Activated naive CD8-positive, alpha-beta T cell treated with anti-CD3 and anti-CD28 coated beads, Interleukin-2, amount 50 U/mL, for 24 hours (primary cell): Measurements from ENCODE around the gene NCAM1.

Experiments used
- ATAC-seq: fragments of 150-1000 bp; cut with Tn5 transposase; one replicate; pipeline ENCODE4 v1.10.0; 2021
- DNase-seq: peaks from one replicate; pipeline ENCODE4 v3.0.0; 2021
- H3K27ac Mint-ChIP-seq: one replicate; pipeline ENCODE4 v1.8.0; 2021; ENCODE audit warnings: mild to moderate bottlenecking, mixed read lengths
- H3K27me3 Mint-ChIP-seq: one replicate; pipeline ENCODE4 v1.8.0; 2021; ENCODE audit warnings: mixed read lengths
- H3K36me3 Mint-ChIP-seq: one replicate; pipeline ENCODE4 v1.8.0; 2021; ENCODE audit warnings: low read depth, mixed read lengths
- H3K4me1 Mint-ChIP-seq: one replicate; pipeline ENCODE4 v1.8.0; 2021; ENCODE audit warnings: mixed read lengths
- H3K4me3 Mint-ChIP-seq: one replicate; pipeline ENCODE4 v1.8.0; 2021; ENCODE audit warnings: mild to moderate bottlenecking, moderate library complexity, mixed read lengths
- H3K9me3 Mint-ChIP-seq: one replicate; pipeline ENCODE4 v1.8.0; 2021; ENCODE audit warnings: mixed read lengths

The NCAM1 gene

GRCh38 chr11:113248702-113249490 lies 287.7 kb downstream of the NCAM1 start:
- Mint-ChIP-seq H3K9me3 (no peaks in the 10 kb centered on the region), H3K4me3 (no peak overlapping the region), H3K27ac (no peak overlapping the region), H3K4me1 (peaks cover 3% of the 10 kb centered on the region), H3K36me3 (no peaks in the 10 kb centered on the region), H3K27me3 (peaks cover 30% of the 10 kb centered on the region)
- ATAC-seq (peak; percentile 39), DNase-seq (no peak)

- H3K4me3 Mint-ChIP-seq, result no peak overlapping the region
- H3K27me3 Mint-ChIP-seq, result peaks cover 25% of the 10 kb centered on the region
- ATAC-seq (peak; percentile 28), DNase-seq (no peak)
- H3K27ac Mint-ChIP-seq, result no peak overlapping the region
- H3K4me1 Mint-ChIP-seq, result peaks cover 3% of the 10 kb centered on the region
- no peaks in the 10 kb centered on the region for H3K9me3 Mint-ChIP-seq
- no peaks in the 10 kb centered on the region for H3K36me3 Mint-ChIP-seq
Measured at GRCh38 chr11:113249491-113249763, 288.2 kb downstream of the NCAM1 start.

- no peaks in the 10 kb centered on the region for H3K9me3 Mint-ChIP-seq
- no peak overlapping the region for H3K4me3 Mint-ChIP-seq
- no peak overlapping the region for H3K27ac Mint-ChIP-seq
- H3K36me3 Mint-ChIP-seq, result no peaks in the 10 kb centered on the region
- H3K27me3 Mint-ChIP-seq, result peaks cover 21% of the 10 kb centered on the region
- no peak for ATAC-seq
- H3K4me1 Mint-ChIP-seq, result peaks cover 3% of the 10 kb centered on the region
- no peak for DNase-seq
Measured at GRCh38 chr11:113249786-113250185, 288.6 kb downstream of the NCAM1 start.

GRCh38 chr11:113251281-113251680 lies 290.1 kb downstream of the NCAM1 start:
- DNase-seq, result no peak
- Mint-ChIP-seq H3K27me3 (peaks cover 11% of the 10 kb centered on the region), H3K4me1 (peaks cover 3% of the 10 kb centered on the region)

GRCh38 chr11:113253406-113253805 lies 292.2 kb downstream of the NCAM1 start:
- no peaks in the 10 kb centered on the region for H3K36me3 Mint-ChIP-seq
- no peak overlapping the region for H3K4me3 Mint-ChIP-seq
- no peaks in the 10 kb centered on the region for H3K9me3 Mint-ChIP-seq
- ATAC-seq (no peak), DNase-seq (no peak)
- H3K4me1 Mint-ChIP-seq, result peaks cover 3% of the 10 kb centered on the region
- peaks cover 4% of the 10 kb centered on the region for H3K27me3 Mint-ChIP-seq
- no peak overlapping the region for H3K27ac Mint-ChIP-seq

More at GRCh38 chr11:113251281-113251680, 290.1 kb downstream of the NCAM1 start:
- no peaks in the 10 kb centered on the region for H3K36me3 Mint-ChIP-seq
- no peak overlapping the region for H3K4me3 Mint-ChIP-seq
- ATAC-seq, result no peak
- H3K27ac Mint-ChIP-seq, result no peak overlapping the region
- no peaks in the 10 kb centered on the region for H3K9me3 Mint-ChIP-seq

GRCh38 chr11:113255096-113255495 lies 293.9 kb downstream of the NCAM1 start:
- Mint-ChIP-seq H3K4me3 (no peak overlapping the region), H3K9me3 (no peaks in the 10 kb centered on the region), H3K27me3 (peaks cover 4% of the 10 kb centered on the region), H3K27ac (no peak overlapping the region), H3K36me3 (no peaks in the 10 kb centered on the region), H3K4me1 (no peaks in the 10 kb centered on the region)
- ATAC-seq (no peak), DNase-seq (no peak)

GRCh38 chr11:113255741-113256140 lies 294.5 kb downstream of the NCAM1 start:
- no peak overlapping the region for H3K27ac Mint-ChIP-seq
- no peak for DNase-seq
- no peak for ATAC-seq
- H3K9me3 Mint-ChIP-seq, result no peaks in the 10 kb centered on the region
- H3K4me1 Mint-ChIP-seq, result no peaks in the 10 kb centered on the region
- no peak overlapping the region for H3K4me3 Mint-ChIP-seq
- peaks cover 4% of the 10 kb centered on the region for H3K27me3 Mint-ChIP-seq
- H3K36me3 Mint-ChIP-seq, result no peaks in the 10 kb centered on the region

GRCh38 chr11:113256431-113257202 lies 295.4 kb downstream of the NCAM1 start:
- Mint-ChIP-seq H3K27ac (no peak overlapping the region), H3K36me3 (no peaks in the 10 kb centered on the region), H3K4me1 (no peaks in the 10 kb centered on the region), H3K4me3 (no peak overlapping the region), H3K9me3 (no peaks in the 10 kb centered on the region), H3K27me3 (peaks cover 4% of the 10 kb centered on the region)
- ATAC-seq, result no peak
- DNase-seq, result no peak

- H3K4me3 Mint-ChIP-seq, result no peak overlapping the region
- no peaks in the 10 kb centered on the region for H3K27me3 Mint-ChIP-seq
- H3K9me3 Mint-ChIP-seq, result no peaks in the 10 kb centered on the region
- no peak overlapping the region for H3K27ac Mint-ChIP-seq
- no peak for DNase-seq
- H3K4me1 Mint-ChIP-seq, result no peaks in the 10 kb centered on the region
- no peak for ATAC-seq
- no peaks in the 10 kb centered on the region for H3K36me3 Mint-ChIP-seq
Measured at GRCh38 chr11:113260096-113260425, 298.8 kb downstream of the NCAM1 start.

- no peaks in the 10 kb centered on the region for H3K9me3 Mint-ChIP-seq
- ATAC-seq (no peak), DNase-seq (no peak)
- no peaks in the 10 kb centered on the region for H3K36me3 Mint-ChIP-seq
- no peak overlapping the region for H3K27ac Mint-ChIP-seq
- H3K4me3 Mint-ChIP-seq, result no peak overlapping the region
- no peaks in the 10 kb centered on the region for H3K27me3 Mint-ChIP-seq
- H3K4me1 Mint-ChIP-seq, result no peaks in the 10 kb centered on the region
Measured at GRCh38 chr11:113260541-113260940, 299.3 kb downstream of the NCAM1 start.

- Mint-ChIP-seq H3K9me3 (no peaks in the 10 kb centered on the region), H3K27ac (no peak overlapping the region), H3K36me3 (no peaks in the 10 kb centered on the region), H3K27me3 (no peaks in the 10 kb centered on the region), H3K4me1 (no peaks in the 10 kb centered on the region), H3K4me3 (no peak overlapping the region)
- ATAC-seq (no peak), DNase-seq (no peak)
Measured at GRCh38 chr11:113261709-113262475, 300.7 kb downstream of the NCAM1 start.

- H3K27ac Mint-ChIP-seq, result no peak overlapping the region
- no peaks in the 10 kb centered on the region for H3K4me1 Mint-ChIP-seq
- H3K27me3 Mint-ChIP-seq, result no peaks in the 10 kb centered on the region
- no peak for DNase-seq
- ATAC-seq, result no peak
- no peaks in the 10 kb centered on the region for H3K36me3 Mint-ChIP-seq
- H3K4me3 Mint-ChIP-seq, result no peak overlapping the region
- no peaks in the 10 kb centered on the region for H3K9me3 Mint-ChIP-seq
Measured at GRCh38 chr11:113262594-113262993, 301.4 kb downstream of the NCAM1 start.

GRCh38 chr11:113263458-113264259 lies 302.4 kb downstream of the NCAM1 start:
- no peak overlapping the region for H3K4me3 Mint-ChIP-seq
- no peaks in the 10 kb centered on the region for H3K4me1 Mint-ChIP-seq
- no peak overlapping the region for H3K27ac Mint-ChIP-seq
- no peak for ATAC-seq
- no peaks in the 10 kb centered on the region for H3K27me3 Mint-ChIP-seq
- no peak for DNase-seq
- no peaks in the 10 kb centered on the region for H3K9me3 Mint-ChIP-seq
- H3K36me3 Mint-ChIP-seq, result no peaks in the 10 kb centered on the region

- Mint-ChIP-seq H3K4me1 (no peaks in the 10 kb centered on the region), H3K27me3 (peaks cover 2% of the 10 kb centered on the region), H3K36me3 (no peaks in the 10 kb centered on the region), H3K27ac (no peak overlapping the region), H3K4me3 (no peak overlapping the region), H3K9me3 (no peaks in the 10 kb centered on the region)
- DNase-seq (no peak), ATAC-seq (no peak)
Measured at GRCh38 chr11:113265362-113265761, 304.1 kb downstream of the NCAM1 start.
